HG02571 (cell line): Measurements from ENCODE around the gene SPAG5.
"Not testable (repeated sequence)": the region's sequence is repeated elsewhere in the genome, so short reads cannot be mapped to it uniquely, and the experiment has no call there.

Experiments used
- ATAC-seq: cut with Tn5 transposase; IDR thresholded peaks from one replicate; pipeline ENCODE4 v1.9.1; 2021; ENCODE audit warnings: mild to moderate bottlenecking, moderate library complexity; ENCODE audit not compliant: unreplicated experiment

The SPAG5 gene

DNA sequence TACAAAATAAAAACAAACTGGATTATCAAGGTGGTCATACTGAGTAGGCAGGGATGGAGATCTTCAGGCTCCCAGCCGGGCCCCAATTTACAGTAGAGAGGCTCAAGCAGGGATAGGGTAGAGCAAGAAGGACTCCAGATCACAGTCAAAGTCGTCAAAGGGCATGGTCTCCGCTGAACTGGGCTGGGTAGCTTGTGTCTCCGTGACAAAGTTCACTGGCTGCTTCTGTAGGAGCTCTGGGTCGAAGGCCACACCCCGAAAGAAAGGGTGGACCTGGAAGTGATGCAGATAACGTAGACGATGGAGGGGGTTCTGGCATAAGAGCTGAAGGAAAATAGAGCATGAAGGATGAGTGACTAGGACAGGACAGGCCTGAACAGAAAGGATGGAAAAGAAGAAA lies 11.6 kb upstream of the SPAG5 start:
- ATAC-seq, result no peak

- ATAC-seq, result not testable (repeated sequence)
Measured at GRCh38 chr17:28604031-28604430, 5.2 kb upstream of the SPAG5 start.

- peak; percentile 36 for ATAC-seq
Measured at GRCh38 chr17:28599311-28600184, 723 bp upstream of the SPAG5 start.

- no peak for ATAC-seq
Measured at GRCh38 chr17:28598389-28598788, 436 bp downstream of the SPAG5 start.

DNA sequence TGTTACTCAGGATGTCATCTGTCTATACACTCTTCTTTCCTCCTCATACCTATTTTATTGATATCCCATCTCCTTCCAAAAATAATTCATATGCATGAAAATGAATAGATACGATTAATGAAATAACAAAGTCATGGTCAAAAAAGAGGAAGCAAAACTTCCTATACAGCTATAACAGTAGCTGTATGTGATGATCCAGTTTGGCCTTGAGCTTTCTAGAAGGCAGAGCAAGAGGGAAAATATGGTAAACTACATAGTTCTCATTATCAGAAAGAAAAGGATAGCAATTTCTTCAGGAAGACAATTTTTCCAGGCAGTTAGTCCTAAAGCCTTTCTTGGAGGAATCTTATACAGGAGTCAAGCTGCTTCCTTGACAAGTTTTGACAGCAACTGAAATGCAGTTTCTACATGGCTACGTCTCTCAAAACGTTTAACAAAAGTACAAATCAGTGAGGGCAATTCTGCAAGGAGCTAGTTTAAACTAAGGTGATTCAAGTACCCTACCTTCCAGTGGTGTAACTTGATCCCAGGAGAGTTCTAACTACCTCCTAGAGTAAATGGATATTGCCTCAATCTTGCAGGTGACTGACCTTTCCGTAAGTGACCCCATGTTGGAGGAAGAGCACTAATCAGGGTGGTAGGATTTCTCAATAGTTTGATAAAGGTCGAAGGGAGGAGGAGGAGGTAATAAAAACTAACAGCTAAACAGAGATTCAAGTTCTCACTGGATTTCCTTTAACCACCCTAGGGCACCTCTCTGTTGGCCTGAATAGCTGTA lies 1.0 kb downstream of the SPAG5 start:
- ATAC-seq, result no peak

DNA sequence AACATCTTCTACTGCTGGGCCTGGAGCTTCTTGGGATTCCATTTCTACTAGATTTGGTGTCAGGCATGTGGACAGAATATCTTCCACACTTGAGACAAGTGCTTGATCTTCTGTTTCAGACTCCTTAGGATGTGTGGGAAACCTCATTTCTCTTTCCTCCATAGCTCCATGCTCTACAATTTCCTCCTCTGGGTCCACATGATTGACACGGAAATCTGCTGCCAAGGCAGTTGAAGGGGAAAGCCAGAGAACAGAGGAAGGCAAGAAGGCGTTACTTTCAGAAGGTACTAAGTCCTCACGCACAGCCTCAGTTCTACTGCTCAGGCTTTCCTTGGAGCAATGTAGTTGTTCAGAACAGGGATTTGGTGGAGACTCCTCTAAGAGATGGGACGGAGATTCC lies 6.6 kb downstream of the SPAG5 start:
- ATAC-seq, result no peak

DNA sequence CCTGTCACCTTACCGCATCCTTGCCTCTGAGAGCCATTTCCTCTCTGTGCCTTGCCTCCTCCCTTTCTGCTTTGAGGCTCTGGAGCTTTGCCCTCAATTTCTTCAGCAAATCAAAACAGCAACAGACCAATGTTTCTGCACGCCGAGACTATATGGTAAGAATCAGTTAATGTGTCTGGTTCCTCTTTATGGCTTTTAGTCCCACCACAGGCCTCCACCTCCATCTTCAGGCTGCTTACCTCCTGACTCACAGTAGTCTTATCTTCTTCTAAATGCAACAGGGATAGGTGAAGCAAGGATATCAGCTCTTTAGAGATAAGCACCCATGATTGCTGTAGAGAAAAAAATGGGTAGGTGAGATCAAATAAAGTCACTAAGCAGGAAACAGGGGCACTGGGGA lies 13.0 kb downstream of the SPAG5 start:
- ATAC-seq, result no peak

DNA sequence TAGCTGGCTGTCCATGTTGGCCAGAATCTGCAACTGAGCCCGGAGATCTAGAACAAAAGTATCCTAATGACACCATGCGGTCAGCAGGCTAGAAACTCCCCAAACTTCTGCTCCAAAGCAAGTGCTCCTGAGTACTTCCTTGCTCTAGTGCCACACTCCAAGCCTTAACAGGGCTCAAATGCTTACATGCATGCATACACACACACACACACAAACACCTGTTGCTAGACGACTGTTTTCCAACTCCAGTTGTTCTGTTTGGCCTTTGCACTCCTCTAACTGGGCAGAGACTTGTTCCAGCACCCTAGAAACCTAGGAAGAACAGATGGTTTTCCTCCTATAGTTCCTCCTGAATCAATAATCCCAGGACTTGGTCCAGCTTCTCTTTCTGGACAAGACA lies 14.4 kb downstream of the SPAG5 start:
- no peak for ATAC-seq

DNA sequence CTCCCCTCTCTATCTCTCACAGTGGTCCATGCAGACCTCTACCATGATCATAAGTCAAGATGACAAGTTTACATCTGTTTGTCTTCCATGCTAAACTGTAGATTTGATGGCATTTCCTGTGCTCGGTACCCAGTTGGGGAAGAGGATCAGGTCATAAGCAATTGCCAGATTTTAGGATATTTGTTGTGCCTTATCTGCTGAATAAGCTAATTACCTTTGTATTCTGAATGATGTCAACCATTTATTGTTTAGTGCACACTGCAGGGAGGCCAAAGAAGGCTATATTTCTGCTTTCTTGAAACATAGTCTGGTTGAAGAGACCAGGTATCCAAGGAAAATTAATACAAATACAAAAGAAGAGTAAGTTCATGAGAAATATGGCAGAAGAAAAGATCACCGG lies 16.3 kb downstream of the SPAG5 start:
- ATAC-seq, result no peak

DNA sequence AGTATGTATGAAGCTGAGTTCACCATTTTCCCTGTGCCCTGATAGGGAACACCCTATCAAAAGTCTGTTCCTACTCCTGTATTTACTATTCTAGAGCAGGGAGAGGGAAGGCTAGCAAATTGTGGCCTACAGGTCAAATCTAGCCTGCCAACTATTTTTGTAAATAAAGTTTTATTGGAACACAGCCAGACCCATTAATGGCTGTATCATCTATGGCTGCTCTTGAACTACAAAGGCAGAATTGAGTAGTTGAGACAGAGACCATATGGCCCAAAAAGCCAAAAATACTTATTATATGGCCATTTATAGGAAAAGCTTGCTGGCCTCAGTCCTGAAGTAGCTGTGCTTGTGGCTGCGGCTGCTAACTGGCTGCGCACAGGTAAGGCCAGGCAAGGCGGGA lies 17.9 kb downstream of the SPAG5 start:
- ATAC-seq, result no peak

- no peak for ATAC-seq
Measured at GRCh38 chr17:28579526-28579925, 19.3 kb downstream of the SPAG5 start.

DNA sequence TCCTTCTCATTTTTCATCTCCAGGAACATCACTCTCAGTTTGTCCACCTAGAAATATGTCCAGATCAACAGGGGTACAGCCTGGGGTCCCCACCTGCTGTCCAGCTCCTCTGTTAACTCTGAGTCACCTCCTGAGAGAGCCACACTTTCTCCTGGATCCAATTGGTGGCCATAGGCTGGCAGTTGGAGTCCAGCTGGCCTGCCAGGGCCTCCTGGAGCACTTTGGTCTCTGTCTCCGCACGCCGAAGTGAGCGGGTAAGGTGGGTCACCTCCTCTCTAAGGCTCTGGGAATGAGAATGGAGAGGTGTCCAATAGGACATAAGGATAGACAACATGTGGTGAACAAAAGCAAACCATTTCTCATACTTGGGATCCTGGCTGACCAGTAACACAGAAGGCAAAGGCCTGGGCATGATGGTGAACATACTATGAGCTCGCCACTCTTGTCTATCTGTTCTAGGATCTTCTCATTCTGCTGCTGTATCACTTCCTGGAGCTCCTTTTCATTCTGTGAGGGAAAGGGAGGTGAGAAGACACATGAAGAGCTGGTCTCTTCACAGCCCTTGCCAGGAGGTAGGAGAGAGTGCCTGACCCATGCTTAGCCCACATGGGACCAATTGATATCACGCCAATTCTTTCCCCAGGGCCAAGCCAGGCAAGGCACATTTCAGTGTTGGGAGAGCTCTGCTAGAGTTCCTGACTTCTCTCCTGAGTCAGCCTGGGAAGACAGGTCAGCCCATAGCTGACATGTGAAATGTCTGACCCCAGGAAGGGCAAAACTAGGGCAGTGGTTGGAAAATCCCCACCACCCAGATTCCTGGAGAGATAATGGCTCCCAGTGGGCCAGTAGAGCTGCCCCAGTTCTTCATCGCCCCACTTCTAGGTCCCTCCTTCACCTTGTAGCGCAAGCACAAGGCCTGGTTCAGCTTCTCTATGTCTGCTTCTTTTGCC lies 20.3 kb downstream of the SPAG5 start:
- ATAC-seq, result no peak

DNA sequence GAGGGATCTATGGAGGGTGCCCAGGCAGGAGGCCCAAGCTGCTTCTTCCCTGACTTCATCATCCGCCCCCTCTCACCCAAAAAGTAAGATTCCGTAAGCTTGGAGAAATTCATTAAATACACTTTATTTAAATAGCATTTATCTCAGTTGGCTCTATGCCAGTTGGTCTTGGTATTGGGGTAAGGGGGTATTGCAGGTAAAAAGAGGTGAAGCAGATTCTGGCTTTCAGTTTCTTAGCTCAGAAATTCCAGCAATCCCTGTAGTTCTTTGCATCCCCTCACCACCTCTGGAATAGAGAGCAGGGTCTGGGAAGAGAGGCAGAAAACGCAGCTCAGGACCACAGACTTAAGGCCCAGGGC lies 21.4 kb downstream of the SPAG5 start:
- no peak for ATAC-seq

DNA sequence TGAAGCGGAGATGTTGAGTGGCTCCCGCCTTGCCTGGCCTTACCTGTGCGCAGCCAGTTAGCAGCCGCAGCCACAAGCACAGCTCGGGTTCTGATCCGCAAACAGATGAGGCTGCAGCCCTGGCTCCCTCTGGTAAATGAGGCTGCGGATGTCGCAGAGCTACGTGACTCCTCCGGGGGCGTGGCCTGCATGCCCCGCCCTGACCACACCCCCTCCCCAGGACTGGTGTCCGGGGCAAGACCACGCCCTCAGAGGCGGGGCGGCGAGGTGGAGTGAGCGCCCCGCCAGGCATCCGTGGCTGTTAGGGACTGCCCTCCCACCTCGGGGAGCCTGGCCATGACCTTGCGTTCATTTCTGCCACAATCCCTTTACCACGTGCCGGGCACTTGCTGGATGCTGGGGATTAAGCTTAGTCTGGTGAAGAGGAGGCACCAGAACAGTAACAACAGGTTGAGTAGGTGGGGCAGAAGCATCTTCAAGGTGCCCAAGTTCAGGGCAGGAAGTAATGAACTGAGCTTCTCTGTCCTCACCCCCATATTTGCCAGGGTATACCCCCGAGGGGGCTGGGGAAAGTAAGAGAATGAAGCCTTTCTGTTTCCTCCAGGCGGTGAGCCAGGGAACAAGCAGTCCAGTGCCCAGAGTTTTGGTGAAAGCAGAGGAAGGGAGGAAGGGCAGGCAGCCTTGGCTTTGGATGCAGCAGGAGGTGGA lies 21.9 kb downstream of the SPAG5 start, which contains the start of gene ALDOC:
ALDOC (minus strand) TSS at position 138 of the 708 bp plus-strand sequence. CDS start 1,363 bp downstream, outside the sequence.
- peak; percentile 76 for ATAC-seq

- ATAC-seq, result not testable (repeated sequence)
Measured at GRCh38 chr17:28576016-28576415, 22.8 kb downstream of the SPAG5 start.

GRCh38 chr17:28575126-28575795 lies 23.6 kb downstream of the SPAG5 start:
- ATAC-seq, result no peak

GRCh38 chr17:28574526-28574925 lies 24.3 kb downstream of the SPAG5 start:
- no peak for ATAC-seq

DNA sequence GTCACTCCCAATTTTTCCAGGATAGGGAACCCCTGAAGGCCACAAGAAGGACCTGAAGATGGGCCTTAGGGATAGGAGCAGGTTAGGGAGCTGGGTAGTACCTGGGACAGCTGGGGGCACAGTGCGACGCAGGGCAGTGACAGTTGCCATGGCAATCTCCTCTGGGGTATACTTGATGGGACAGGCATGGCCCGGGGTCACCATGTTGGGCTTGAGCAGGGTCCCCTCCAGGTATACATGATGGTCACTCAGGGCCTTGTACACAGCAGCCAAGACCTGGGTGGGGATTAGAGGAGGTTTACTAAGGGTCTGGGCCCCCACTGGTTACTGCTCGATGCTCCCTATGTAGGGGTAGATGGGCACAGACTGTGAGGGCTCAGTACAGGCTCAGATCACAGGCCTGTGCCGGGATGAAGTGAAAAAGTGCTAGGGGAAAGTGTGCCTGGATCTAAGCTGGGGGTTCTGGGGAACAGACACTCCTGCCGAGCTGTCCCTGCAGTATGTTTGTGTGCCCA lies 24.8 kb downstream of the SPAG5 start:
- ATAC-seq, result no peak

- ATAC-seq, result no peak
Measured at GRCh38 chr17:28573521-28573920, 25.3 kb downstream of the SPAG5 start.

GRCh38 chr17:28573040-28573380 lies 25.8 kb downstream of the SPAG5 start:
- ATAC-seq, result no peak
